NCI-H526 treated with DMSO at 0.1 percent for 48 hours (cell line): ENCODE results near the gene ENTHD1.
"Not testable (repeated sequence)": the region's sequence is repeated elsewhere in the genome, so short reads cannot be mapped to it uniquely, and the experiment has no call there.

Experiments used
- DNase-seq: peaks from one replicate; lab custom pipeline; 2025; lab: John Stamatoyannopoulos, UW

ENTHD1 gene

DNA sequence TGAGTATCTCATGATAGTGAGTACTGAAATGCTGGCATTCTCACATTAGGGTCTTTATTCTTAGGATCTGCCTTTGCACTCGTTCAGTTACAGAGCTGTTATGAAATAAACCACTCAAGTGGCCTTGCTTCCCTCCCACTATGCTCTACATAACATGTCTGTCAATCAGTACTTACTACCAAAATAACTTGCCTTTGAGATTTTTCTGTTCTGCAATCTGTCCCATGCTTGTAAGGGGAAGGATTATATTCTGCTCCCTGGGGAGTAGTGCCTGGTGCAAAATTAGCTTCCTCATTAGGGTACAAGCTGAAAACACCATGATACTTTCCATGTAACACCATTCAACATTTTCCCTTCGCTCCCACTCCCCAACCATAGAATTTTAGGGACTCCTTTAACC lies 5.4 kb upstream of the ENTHD1 start:
- no peak for DNase-seq

DNA sequence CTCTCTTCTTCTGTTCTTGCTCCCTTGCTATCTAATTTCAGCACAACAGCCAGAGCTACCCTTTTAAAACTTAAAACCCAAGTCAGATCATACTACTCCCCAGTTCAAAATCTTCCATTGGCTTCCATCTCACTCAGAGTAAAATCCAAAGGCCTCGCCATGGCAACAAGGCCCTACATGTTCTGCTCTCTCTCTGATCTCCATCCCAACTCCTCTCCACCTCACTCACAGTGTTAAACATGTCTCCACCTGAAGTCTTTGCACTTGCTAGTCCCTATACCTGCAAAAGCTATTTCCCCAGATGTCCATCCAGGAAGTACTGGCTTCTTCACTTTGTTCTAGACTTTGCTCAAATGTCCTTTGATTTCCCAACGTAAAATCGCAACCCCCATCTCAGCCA lies 4.3 kb upstream of the ENTHD1 start:
- no peak for DNase-seq

DNA sequence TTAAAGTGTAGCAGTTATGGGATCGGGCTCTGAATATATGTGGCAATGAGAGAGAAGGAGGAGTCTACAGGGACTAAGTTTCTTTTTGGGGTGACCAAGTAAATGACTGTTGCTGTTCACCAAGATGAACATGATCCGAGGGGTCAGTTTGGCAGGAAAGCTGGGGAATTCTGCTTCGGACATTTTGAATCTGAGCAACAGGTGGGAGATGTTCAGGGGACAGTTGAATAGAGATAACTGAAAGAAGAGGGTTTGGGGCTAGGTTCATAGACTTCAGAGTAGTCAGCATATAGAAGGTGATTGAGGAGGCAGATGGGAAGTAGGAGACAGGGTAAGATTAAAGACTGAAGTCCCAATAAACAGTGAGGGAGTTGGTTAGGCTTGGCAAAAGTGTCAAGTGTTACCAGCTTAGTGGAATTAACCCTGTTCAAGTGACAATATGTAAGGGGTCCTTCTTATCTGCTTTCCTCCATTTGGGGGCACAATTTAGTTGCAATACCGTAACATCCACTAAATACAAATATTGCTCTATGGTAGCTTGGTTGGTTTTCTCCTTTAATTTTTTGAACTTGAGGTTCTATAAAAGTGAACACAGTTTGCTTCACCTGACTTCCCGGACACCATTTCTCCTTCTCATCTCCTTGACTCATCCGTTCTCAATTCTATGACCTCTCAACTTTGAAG lies 2.9 kb upstream of the ENTHD1 start:
- no peak for DNase-seq

DNA sequence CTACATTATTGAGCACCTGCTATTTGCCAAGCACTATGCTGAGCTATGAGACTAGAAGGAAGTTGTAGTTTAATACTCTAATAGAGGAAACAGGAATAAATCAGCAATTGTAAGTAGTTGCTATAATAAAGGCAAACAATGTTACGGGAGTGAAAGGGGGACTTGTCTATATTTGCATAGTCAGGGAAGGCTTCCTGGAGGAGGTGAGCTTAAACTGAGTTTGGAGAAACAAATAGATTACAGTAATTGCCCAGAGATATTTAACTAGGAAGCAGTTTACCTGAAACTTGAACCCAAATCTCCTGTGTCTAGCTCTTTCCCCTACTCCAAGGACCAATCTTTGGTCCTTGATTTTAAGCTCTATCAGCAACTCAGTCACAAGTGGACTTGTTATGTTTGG lies 2.1 kb upstream of the ENTHD1 start:
- no peak for DNase-seq

DNA sequence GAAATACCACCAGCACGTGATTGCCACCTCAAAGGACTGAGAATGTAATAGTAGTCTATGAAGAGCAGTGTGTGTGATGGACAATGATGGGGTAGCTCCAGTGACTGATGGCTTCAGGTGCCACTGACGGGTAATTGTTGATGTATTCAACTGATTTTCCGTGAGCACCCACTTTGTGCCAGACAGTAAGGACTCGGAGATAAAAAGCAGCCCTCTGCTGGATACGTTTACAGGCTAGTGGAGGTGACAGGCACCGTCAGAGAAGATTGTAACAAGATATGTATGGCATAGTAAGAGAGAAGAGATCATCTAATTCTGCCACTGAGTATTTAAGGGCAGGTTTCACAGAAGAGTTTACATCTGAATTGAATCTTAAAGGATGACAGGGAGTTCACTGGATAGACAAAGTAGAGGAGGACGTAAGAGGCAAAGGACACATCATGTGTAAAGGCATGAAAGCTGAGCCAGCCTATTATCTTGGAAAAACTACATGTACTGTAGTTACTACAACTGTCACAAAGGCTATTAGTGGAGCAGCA lies 1.1 kb upstream of the ENTHD1 start:
- no peak for DNase-seq

DNA sequence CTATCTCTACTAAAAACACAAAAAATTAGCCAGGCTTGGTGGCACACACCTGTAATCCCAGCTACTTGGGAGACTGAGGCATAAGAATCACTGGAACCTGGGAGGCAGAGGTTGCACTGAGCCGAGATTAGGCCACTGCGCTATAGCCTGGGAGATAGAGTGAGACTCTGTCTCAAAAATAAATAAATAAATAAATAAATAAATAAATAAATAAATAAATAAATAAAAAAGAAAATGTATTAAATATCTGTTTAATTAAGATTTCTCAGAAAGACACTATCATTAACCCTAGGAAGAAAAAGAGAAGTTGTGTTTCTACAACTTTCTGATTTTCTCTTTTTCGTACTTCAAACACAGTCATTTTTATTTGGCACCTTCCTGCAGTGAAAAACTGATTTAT lies 3.6 kb downstream of the ENTHD1 start:
- not testable (repeated sequence) for DNase-seq

DNA sequence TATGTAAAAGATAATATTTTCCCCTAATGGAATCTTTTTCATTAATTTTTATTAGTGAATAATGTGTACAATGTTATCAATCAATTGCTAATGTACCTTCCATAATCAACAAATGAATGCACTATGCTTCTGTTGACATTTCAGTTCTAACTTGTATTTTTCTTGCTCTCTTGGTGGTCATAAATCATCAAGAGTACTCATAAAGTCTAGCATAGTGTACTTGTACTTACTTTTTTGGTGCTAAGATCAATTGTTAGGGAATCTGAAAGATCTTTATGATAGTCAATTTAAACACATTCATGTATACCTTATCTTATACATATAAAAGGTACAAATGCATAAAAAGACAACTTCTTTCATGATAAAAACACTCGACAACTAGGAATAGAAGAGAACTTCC lies 10.5 kb downstream of the ENTHD1 start:
- DNase-seq: no peak

DNA sequence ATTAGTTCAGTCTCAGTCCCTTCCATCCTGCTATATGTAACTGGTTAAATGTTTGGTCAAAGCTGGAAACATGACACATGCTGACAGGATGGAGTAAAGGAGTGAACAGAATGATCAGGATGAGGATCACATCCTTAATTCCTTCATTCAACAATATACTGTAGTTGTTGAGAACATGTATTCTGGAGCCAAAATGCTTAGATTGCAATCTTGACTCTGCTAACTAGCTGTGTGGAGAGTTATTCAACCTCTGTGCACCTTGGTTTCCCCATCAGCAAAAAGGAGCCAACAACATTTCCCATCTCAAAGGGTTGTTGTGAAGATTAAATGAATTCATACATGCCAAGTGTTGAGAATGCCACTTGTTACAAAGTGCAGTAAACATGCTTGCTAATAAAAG lies 12.8 kb downstream of the ENTHD1 start:
- DNase-seq: no peak

GRCh38 chr22:39877079-39877845 lies 16.3 kb downstream of the ENTHD1 start:
- no peak for DNase-seq

DNA sequence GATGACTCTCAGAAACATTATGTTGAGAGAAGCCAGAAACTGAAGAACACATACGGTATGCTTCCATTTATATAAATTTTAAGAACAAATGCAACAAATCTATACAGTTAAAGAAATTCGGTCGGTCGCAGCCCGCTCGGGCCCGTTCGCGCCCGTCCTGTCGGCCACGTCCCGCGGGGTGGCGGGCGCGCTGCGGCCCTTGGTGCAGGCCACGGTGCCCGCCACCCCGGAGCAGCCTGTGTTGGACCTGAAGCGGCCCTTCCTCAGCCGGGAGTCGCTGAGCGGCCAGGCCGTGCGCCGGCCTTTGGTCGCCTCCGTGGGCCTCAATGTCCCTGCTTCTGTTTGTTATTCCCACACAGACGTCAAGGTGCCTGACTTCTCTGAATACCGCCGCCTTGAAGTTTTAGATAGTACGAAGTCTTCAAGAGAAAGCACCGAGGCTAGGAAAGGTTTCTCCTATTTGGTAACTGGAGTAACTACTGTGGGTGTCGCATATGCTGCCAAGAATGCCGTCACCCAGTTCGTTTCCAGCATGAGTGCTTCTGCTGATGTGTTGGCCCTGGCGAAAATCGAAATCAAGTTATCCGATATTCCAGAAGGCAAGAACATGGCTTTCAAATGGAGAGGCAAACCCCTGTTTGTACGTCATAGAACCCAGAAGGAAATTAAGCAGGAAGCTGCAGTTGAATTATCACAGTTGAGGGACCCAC lies 18.2 kb downstream of the ENTHD1 start:
- not testable (repeated sequence) for DNase-seq

DNA sequence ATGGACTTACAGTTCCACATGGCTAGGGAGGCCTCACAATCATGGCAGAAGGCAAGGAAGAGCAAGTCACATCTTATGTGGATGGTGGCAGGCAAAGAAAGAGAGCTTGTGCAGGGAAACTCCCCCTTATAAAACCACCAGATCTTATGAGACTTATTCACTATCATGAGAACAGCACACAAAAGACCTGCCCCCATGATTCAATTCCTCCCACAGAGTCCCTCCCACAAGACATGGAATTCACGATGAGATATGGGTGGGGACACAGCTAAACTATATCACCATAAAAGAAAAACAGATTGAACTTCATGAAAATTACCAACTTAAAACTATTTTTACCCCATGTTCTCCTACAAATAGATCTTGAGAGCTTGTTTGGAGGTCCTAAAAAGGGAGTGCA lies 19.6 kb downstream of the ENTHD1 start:
- DNase-seq: no peak

GRCh38 chr22:39872548-39872947 lies 21.0 kb downstream of the ENTHD1 start:
- DNase-seq: no peak

- no peak for DNase-seq
These were observed 22.4 kb downstream of the ENTHD1 start for GRCh38 chr22:39871008-39871798.

DNA sequence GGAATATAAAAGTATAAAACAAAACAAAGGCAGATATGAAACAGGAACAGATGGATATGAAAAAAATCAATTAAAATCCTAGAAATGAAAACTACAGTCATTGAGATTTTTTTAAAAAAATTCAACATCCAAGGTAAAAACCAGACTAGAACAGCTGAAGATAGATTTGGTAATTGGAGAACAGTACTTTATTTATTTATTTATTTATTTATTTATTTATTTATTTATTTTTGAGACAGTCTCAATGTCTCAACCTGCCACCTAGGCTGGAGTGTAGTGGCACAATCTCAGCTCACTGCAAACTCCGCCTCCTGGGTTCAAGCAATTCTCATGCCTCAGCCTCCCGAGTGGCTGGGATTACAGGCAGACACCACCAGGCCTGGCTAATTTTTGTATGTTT lies 23.8 kb downstream of the ENTHD1 start:
- not testable (repeated sequence) for DNase-seq

DNA sequence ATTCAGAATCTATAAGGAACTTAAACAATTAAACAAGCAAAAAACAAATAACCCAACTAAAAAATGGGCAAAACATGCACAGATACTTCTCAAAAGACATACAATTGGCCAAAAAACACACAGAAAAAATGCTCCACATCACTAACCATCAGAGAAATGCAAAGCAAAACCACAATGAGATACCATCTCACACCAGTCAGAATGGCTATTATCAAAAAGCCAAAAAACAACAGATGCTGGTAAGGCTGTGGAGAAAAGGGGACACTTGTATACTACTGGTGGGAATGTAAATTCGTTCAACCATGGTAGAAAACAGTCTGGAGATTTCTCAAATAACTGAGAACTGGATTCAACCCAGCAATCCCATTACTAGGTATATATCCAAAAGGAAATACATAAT lies 24.8 kb downstream of the ENTHD1 start:
- no peak for DNase-seq

GRCh38 chr22:39859903-39860588 lies 33.5 kb downstream of the ENTHD1 start:
- no peak for DNase-seq

- DNase-seq: no peak
These were observed 37.0 kb downstream of the ENTHD1 start for GRCh38 chr22:39856588-39856987.

GRCh38 chr22:39852799-39853198 lies 40.8 kb downstream of the ENTHD1 start:
- DNase-seq: peak; percentile 0

- no peak for DNase-seq
These were observed 41.8 kb downstream of the ENTHD1 start for GRCh38 chr22:39851606-39852315.

DNA sequence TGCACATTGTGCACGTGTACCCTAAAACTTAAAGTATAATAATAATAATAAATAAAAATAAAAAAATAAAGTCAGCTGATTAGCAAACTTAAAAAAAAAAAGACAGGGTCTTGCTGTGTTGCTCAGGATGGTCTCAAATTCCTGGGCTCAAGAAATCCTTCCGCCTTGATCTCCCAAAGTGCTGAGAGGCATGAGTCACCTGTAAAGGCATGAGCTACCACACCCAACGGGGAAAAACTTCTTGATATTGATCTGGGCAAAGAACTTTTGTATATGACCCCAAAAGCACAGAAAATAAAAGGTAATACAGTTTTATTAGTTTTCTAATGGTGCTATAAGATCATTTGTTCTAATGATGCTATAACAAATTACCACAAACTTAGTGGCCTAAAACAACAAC lies 46.1 kb downstream of the ENTHD1 start:
- DNase-seq: no peak

DNA sequence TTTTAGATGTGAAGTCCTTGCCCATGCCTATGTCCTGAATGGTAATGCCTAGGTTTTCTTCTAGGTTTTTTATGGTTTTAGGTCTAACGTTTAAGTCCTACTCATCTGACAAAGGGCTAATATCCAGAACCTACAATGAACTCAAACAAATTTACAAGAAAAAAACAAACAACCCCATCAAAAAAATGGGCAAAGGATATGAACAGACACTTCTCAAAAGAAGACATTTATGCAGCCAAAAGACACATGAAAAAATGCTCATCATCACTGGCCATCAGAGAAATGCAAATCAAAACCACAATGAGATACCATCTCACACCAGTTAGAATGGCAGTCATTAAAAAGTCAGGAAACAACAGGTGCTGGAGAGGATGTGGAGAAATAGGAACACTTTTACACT lies 47.0 kb downstream of the ENTHD1 start:
- DNase-seq: not testable (repeated sequence)
